Osteocyte (in vitro differentiated cells): ENCODE results near the gene VWA5B1. TPM values are rescaled to one million over a fixed set of nuclear protein-coding genes. Genes with fewer than 3 reads are reported as not detected.

Source experiments
- DNase-seq: peaks from one replicate; pipeline ENCODE4 v3.0.0; 2021; ENCODE audit warnings: mixed read lengths; ENCODE audit not compliant: unreplicated experiment; ENCODE audit errors: extremely low spot score
- H3K27ac Mint-ChIP-seq: one replicate; pipeline ENCODE4 v1.8.0; 2021; ENCODE audit warnings: mild to moderate bottlenecking, mixed read lengths; ENCODE audit not compliant: unreplicated experiment
- H3K27me3 Mint-ChIP-seq: one replicate; pipeline ENCODE4 v1.8.0; 2021; ENCODE audit warnings: mixed read lengths; ENCODE audit not compliant: unreplicated experiment
- H3K36me3 Mint-ChIP-seq: one replicate; pipeline ENCODE4 v1.8.0; 2021; ENCODE audit warnings: mixed read lengths; ENCODE audit not compliant: unreplicated experiment
- H3K4me1 Mint-ChIP-seq: one replicate; pipeline ENCODE4 v1.8.0; 2021; ENCODE audit warnings: mixed read lengths; ENCODE audit not compliant: unreplicated experiment
- H3K4me3 Mint-ChIP-seq: one replicate; pipeline ENCODE4 v1.8.0; 2021; ENCODE audit warnings: mild to moderate bottlenecking, moderate library complexity, mixed read lengths; ENCODE audit not compliant: unreplicated experiment
- H3K9me3 Mint-ChIP-seq: one replicate; pipeline ENCODE4 v1.8.0; 2021; ENCODE audit warnings: mixed read lengths; ENCODE audit not compliant: unreplicated experiment
- total RNA-seq: library from RNA; stranded (reverse); gene quantifications from 2 replicates; pipeline ENCODE4 v1.2.1, GENCODE V29; 2021
- TF ChIP-seq, protein P1 (sequence below): fragments of 200-600 bp; sonication (generic); IDR thresholded peaks from 2 replicates; pipeline ENCODE4 v1.5.0; 2021; ENCODE audit warnings: antibody characterized with exemption, mild to moderate bottlenecking, moderate library complexity

Gene VWA5B1
- total RNA-seq, 1 donor from 2014 or later, result not detected

DNA sequence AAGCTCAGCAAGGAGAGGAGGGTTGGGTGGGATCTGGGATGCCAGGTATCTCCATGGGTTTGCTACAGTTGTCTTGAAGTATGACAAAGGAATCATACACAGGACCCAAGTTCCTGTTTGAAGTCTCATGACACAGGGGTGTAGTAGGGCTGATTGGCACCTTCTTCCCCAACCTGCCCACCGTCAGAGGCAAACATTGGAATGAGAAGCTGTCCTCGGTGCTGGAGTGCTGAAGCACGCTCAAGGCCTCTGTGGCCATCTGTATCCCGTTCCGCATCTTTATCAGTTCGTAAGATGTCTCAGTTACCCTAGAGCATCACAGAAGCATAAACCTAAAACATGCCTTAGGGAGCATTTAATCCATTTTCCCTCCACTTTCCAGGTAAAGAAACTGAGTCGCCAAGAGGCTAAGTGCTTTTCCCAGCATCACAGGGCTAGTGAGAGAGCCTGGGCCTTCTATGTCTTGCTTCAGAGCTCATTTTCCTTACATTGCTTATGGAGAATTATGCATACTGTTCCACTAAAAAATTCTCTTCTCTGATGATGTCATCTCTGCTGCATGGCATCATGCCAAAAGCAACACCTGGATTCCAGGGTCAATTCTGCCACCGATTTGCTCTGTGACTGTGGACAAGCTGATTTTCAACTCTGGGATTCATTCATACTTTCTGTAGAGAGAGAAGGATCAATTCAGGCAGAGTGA lies 34.2 kb downstream of the VWA5B1 start:
- H3K9me3 Mint-ChIP-seq, result no peaks in the 10 kb centered on the region
- no peak for DNase-seq
- no peak overlapping the region for H3K4me3 Mint-ChIP-seq
- peaks cover 44% of the 10 kb centered on the region for H3K27me3 Mint-ChIP-seq
- H3K4me1 Mint-ChIP-seq, result no peaks in the 10 kb centered on the region
- no peaks in the 10 kb centered on the region for H3K36me3 Mint-ChIP-seq
- H3K27ac Mint-ChIP-seq, result no peak overlapping the region
- TF ChIP-seq, protein P1, sequence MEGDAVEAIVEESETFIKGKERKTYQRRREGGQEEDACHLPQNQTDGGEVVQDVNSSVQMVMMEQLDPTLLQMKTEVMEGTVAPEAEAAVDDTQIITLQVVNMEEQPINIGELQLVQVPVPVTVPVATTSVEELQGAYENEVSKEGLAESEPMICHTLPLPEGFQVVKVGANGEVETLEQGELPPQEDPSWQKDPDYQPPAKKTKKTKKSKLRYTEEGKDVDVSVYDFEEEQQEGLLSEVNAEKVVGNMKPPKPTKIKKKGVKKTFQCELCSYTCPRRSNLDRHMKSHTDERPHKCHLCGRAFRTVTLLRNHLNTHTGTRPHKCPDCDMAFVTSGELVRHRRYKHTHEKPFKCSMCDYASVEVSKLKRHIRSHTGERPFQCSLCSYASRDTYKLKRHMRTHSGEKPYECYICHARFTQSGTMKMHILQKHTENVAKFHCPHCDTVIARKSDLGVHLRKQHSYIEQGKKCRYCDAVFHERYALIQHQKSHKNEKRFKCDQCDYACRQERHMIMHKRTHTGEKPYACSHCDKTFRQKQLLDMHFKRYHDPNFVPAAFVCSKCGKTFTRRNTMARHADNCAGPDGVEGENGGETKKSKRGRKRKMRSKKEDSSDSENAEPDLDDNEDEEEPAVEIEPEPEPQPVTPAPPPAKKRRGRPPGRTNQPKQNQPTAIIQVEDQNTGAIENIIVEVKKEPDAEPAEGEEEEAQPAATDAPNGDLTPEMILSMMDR, result no peak

DNA sequence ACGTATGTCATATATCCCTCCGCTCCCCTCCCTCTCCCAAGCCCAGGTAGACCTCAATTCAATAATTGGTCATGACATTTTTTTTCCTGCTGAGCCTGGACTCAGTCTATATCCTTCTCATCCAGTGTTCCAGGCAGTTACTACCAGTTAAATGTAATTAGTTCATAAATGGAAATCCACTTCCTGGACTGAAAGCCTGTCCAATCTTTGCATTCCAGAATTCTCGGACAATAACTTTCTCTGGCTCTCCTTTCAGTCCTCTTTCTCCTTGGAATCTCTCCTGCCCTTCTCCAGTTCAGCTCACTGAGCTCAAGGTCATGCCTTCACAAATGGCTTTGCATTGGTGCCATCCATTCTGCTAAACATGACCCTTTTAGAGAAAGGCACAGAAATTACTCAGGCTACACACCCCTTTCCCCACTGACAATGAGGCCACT lies 34.8 kb downstream of the VWA5B1 start:
- peaks cover 44% of the 10 kb centered on the region for H3K27me3 Mint-ChIP-seq

DNA sequence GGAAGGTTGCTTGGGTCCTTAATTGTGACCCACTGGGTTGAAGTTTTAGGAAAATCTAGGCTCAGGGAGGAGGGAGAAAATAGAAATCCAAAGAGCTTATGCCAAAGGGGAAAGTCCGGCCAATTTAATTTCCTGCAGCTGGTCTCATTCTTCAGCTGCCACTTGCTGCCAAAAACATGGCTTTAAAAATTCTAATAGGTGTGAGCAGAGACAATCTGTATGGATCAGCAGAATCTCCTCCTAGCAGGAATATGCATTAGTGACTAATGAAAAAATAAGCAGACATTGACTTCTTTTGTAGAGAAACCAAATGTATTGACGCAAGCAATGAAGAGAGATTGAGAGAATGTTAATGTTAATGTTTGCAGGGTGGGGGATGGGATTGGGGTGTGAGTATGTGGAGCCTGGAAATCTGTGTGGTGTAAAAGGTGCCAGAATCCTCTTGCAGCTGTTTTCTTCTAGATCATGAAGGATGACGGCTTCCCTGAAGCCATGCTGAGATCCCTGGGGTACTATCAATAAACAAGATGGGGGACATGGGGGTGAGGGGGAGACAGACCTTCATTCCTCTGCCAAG lies 35.3 kb downstream of the VWA5B1 start:
- H3K4me3 Mint-ChIP-seq, result no peak overlapping the region
- H3K9me3 Mint-ChIP-seq, result no peaks in the 10 kb centered on the region
- H3K27me3 Mint-ChIP-seq, result peaks cover 41% of the 10 kb centered on the region
- TF ChIP-seq, protein P1, result no peak
- H3K36me3 Mint-ChIP-seq, result no peaks in the 10 kb centered on the region
- H3K27ac Mint-ChIP-seq, result no peak overlapping the region
- DNase-seq, result no peak
- H3K4me1 Mint-ChIP-seq, result no peaks in the 10 kb centered on the region

More for the DNA sequence above, 34.8 kb downstream of the VWA5B1 start:
- TF ChIP-seq, protein P1, result no peak
- no peaks in the 10 kb centered on the region for H3K36me3 Mint-ChIP-seq
- no peaks in the 10 kb centered on the region for H3K4me1 Mint-ChIP-seq
- no peaks in the 10 kb centered on the region for H3K9me3 Mint-ChIP-seq
- no peak overlapping the region for H3K27ac Mint-ChIP-seq
- H3K4me3 Mint-ChIP-seq, result no peak overlapping the region
- no peak for DNase-seq

- no peak overlapping the region for H3K27ac Mint-ChIP-seq
- no peak for DNase-seq
These were observed 36.8 kb downstream of the VWA5B1 start for GRCh38 chr1:20327467-20327866.

GRCh38 chr1:20328201-20328600 lies 37.5 kb downstream of the VWA5B1 start:
- no peaks in the 10 kb centered on the region for H3K9me3 Mint-ChIP-seq
- peaks cover 20% of the 10 kb centered on the region for H3K27me3 Mint-ChIP-seq
- no peak overlapping the region for H3K4me3 Mint-ChIP-seq

More at GRCh38 chr1:20327467-20327866, 36.8 kb downstream of the VWA5B1 start:
- Mint-ChIP-seq H3K9me3 (no peaks in the 10 kb centered on the region), H3K4me3 (no peak overlapping the region), H3K4me1 (no peaks in the 10 kb centered on the region), H3K36me3 (no peaks in the 10 kb centered on the region), H3K27me3 (peaks cover 28% of the 10 kb centered on the region)
- TF ChIP-seq, protein P1, result no peak

More at GRCh38 chr1:20328201-20328600, 37.5 kb downstream of the VWA5B1 start:
- Mint-ChIP-seq H3K36me3 (no peaks in the 10 kb centered on the region), H3K27ac (no peak overlapping the region), H3K4me1 (no peaks in the 10 kb centered on the region)
- TF ChIP-seq, protein P1, result no peak
- DNase-seq, result no peak
